ENCODE measurements around the gene FILIP1. TPM values are rescaled to one million over a fixed set of nuclear protein-coding genes. Genes with fewer than 3 reads are reported as not detected.

FILIP1 gene
- total and polyA plus RNA-seq, 2 donors (not counting 1 experiment from before 2014, with no cell fraction given), result 0.33 to 2.3 TPM

DNA sequence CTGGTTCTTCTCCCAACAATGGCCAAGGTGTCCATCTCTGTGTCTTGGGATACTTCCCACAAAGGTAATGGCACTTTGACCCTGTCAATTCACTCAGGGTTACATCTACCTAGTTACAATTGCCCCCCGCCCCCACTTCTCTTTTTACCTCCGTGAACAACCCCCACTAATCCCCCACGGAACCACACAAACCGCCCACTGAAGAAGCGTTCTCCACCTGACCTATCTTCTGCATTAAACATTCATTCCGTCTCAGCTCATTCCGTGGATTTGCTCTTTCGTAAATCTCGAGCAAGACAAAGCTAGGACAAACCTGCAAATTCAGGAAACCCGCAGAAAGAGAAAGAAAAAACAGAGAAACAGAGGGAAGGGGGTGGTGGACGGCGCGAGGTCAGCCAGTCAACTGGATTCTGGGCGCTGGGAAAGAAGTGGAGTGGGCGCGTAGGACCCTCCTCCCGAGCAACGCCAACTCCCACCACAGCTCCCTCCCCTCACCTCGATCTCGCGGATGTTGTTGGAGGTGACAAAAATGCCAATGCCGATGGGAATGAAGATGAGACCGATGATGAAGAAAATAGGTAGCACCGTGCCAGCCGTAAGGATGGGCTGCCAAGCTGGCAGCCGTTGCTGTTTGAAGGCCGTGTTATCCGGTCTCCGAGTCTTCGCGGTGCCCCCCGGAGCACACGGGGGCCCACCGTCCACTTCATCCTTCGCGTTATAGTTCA lies 209.5 kb downstream of the FILIP1 start:
- Histone ChIP-seq H4K20me1 (ENCODE audit: control insufficient read depth, extremely low read depth, insufficient read depth, low read length) (no peaks in the 10 kb centered on the region), H3K27me3 (ENCODE audit: control insufficient read depth, insufficient read depth, low read length) (no peaks in the 10 kb centered on the region), H3K9ac (ENCODE audit: insufficient read depth, low read length) (peak overlapping the region; percentile 95), H3K4me3 (replicated peaks in 1 of 4; ENCODE audit: control extremely low read depth in 1 of 4, insufficient read depth in 1 of 4, low read depth in 3 of 4, low read length in 4 of 4) (peak overlapping the region; percentile 88 to 99 (median 94)), H2AFZ (ENCODE audit: low read length) (peak overlapping the region; percentile 67), H3K9me3 (ENCODE audit: control insufficient read depth, insufficient read depth, low read depth, low read length) (no peaks in the 10 kb centered on the region), H3K79me2 (ENCODE audit: control insufficient read depth, insufficient read depth, low read length) (peaks cover 57% of the 10 kb centered on the region), H3K36me3 (ENCODE audit: control insufficient read depth, insufficient read depth, low read length) (no peaks in the 10 kb centered on the region), H3K27ac (ENCODE audit: insufficient read depth, low read length) (peak overlapping the region; percentile 92), H3K4me2 (ENCODE audit: extremely low read depth, insufficient read depth, low read length) (peak overlapping the region; percentile 96), H3K4me1 (ENCODE audit: control insufficient read depth, extremely low read depth, insufficient read depth, low read length) (no peaks in the 10 kb centered on the region)
- DNase-seq (ENCODE audit: low read depth in 2 of 2), result peak in 1 of 2 donors; percentile 48
- TF ChIP-seq EZH2 (IDR thresholded peaks at IDR 0.05; ENCODE audit: low read length, missing control alignments), result no peak
- TF ChIP-seq, protein P1, sequence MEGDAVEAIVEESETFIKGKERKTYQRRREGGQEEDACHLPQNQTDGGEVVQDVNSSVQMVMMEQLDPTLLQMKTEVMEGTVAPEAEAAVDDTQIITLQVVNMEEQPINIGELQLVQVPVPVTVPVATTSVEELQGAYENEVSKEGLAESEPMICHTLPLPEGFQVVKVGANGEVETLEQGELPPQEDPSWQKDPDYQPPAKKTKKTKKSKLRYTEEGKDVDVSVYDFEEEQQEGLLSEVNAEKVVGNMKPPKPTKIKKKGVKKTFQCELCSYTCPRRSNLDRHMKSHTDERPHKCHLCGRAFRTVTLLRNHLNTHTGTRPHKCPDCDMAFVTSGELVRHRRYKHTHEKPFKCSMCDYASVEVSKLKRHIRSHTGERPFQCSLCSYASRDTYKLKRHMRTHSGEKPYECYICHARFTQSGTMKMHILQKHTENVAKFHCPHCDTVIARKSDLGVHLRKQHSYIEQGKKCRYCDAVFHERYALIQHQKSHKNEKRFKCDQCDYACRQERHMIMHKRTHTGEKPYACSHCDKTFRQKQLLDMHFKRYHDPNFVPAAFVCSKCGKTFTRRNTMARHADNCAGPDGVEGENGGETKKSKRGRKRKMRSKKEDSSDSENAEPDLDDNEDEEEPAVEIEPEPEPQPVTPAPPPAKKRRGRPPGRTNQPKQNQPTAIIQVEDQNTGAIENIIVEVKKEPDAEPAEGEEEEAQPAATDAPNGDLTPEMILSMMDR (conservative IDR thresholded peaks at IDR 0.05 in 1 of 2, IDR thresholded peaks at IDR 0.05 in 1 of 2; ENCODE audit: low read depth in 1 of 2, low read length in 2 of 2), result no peak

DNA sequence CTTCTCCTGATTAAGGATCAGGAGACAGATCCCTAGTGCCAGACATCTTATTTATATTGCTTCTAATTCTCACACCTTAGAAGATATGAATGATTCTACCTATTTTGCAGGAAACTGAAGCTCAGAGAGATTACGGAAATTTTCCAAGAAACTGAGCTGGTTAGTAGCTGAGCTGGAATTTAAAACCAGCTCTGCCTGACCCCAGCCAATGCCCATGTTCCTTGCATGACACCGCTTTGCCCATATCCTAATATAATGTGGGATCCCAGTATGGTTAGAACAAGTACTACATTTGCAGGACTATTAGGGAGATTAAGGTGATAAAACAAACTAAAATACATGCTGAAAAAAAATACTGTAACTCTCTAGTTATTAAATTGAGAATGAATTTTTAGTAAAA lies 210.9 kb downstream of the FILIP1 start:
- TF ChIP-seq EZH2 (IDR thresholded peaks at IDR 0.05; ENCODE audit: low read length, missing control alignments), result no peak
- TF ChIP-seq, protein P1 (conservative IDR thresholded peaks at IDR 0.05 in 1 of 2, IDR thresholded peaks at IDR 0.05 in 1 of 2; ENCODE audit: low read depth in 1 of 2, low read length in 2 of 2), result no peak
- Histone ChIP-seq H3K27me3 (ENCODE audit: control insufficient read depth, insufficient read depth, low read length) (no peaks in the 10 kb centered on the region), H3K79me2 (ENCODE audit: control insufficient read depth, insufficient read depth, low read length) (peaks cover 71% of the 10 kb centered on the region), H3K4me1 (ENCODE audit: control insufficient read depth, extremely low read depth, insufficient read depth, low read length) (peaks cover 2% of the 10 kb centered on the region), H3K4me2 (ENCODE audit: extremely low read depth, insufficient read depth, low read length) (peak overlapping the region; percentile 96), H2AFZ (ENCODE audit: low read length) (no peak overlapping the region), H3K36me3 (ENCODE audit: control insufficient read depth, insufficient read depth, low read length) (no peaks in the 10 kb centered on the region), H4K20me1 (ENCODE audit: control insufficient read depth, extremely low read depth, insufficient read depth, low read length) (no peaks in the 10 kb centered on the region), H3K9ac (ENCODE audit: insufficient read depth, low read length) (peak overlapping the region; percentile 20), H3K4me3 (replicated peaks in 1 of 4; ENCODE audit: control extremely low read depth in 1 of 4, insufficient read depth in 1 of 4, low read depth in 3 of 4, low read length in 4 of 4) (peak overlapping the region; percentile 88 to 99 (median 94)), H3K27ac (ENCODE audit: insufficient read depth, low read length) (no peak overlapping the region), H3K9me3 (ENCODE audit: control insufficient read depth, insufficient read depth, low read depth, low read length) (no peaks in the 10 kb centered on the region)
- DNase-seq (ENCODE audit: low read depth in 2 of 2), result peak in 1 of 2 donors; percentile 31

DNA sequence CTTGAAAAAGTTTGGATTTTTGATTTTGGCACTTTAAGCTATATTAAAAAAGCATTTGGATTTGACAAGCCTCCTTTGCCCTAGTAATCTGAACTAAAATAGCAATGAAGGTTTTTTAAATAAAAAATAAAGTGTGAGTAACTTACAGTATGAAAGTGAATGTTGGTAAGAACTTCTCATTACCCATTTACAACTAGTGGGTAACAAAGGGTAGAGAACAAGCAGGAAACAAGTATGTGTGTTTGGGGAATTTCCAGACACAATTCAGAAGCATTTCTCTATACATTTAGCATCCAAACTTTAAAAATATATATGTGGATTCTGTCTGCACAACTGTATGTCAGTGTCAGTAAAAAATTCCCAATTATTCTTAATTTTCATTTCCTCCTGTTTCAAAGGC lies 211.9 kb downstream of the FILIP1 start:
- DNase-seq (ENCODE audit: low read depth in 2 of 2), result no peak
- Histone ChIP-seq H3K36me3 (ENCODE audit: control insufficient read depth, insufficient read depth, low read length) (no peaks in the 10 kb centered on the region), H3K4me2 (ENCODE audit: extremely low read depth, insufficient read depth, low read length) (peak overlapping the region; percentile 96), H3K9me3 (ENCODE audit: control insufficient read depth, insufficient read depth, low read depth, low read length) (no peaks in the 10 kb centered on the region), H2AFZ (ENCODE audit: low read length) (no peak overlapping the region), H4K20me1 (ENCODE audit: control insufficient read depth, extremely low read depth, insufficient read depth, low read length) (no peaks in the 10 kb centered on the region), H3K4me3 (replicated peaks in 1 of 4; ENCODE audit: control extremely low read depth in 1 of 4, insufficient read depth in 1 of 4, low read depth in 3 of 4, low read length in 4 of 4) (peak overlapping the region; percentile 27 to 99 (median 94)), H3K9ac (ENCODE audit: insufficient read depth, low read length) (no peak overlapping the region), H3K27ac (ENCODE audit: insufficient read depth, low read length) (peak overlapping the region; percentile 12), H3K27me3 (ENCODE audit: control insufficient read depth, insufficient read depth, low read length) (no peaks in the 10 kb centered on the region), H3K79me2 (ENCODE audit: control insufficient read depth, insufficient read depth, low read length) (peaks cover 81% of the 10 kb centered on the region), H3K4me1 (ENCODE audit: control insufficient read depth, extremely low read depth, insufficient read depth, low read length) (peaks cover 2% of the 10 kb centered on the region)
- TF ChIP-seq EZH2 (IDR thresholded peaks at IDR 0.05; ENCODE audit: low read length, missing control alignments), result no peak
- TF ChIP-seq, protein P1 (conservative IDR thresholded peaks at IDR 0.05 in 1 of 2, IDR thresholded peaks at IDR 0.05 in 1 of 2; ENCODE audit: low read depth in 1 of 2, low read length in 2 of 2), result no peak

Data from fibroblast of lung (primary cell).